HT-29 (cell line): Measurements from ENCODE around the gene GNMT. TPM values are rescaled to one million over a fixed set of nuclear protein-coding genes. Genes with fewer than 3 reads are reported as not detected.
A peak's percentile ranks its signal among the peaks of the same experiment; 100 is the strongest.
"Not testable (repeated sequence)": the region's sequence is repeated elsewhere in the genome, so short reads cannot be mapped to it uniquely, and the experiment has no call there.

Experiments used
- DNase-seq: peaks from one replicate; pipeline ENCODE4 v3.0.0-alpha.2; 2015; ENCODE audit warnings: low spot score
- total RNA-seq: library from RNA; depleted of rRNA; stranded (reverse); fragments of >200 nt; shearing (Covaris generic); gene quantifications from 2 replicates; pipeline ENCODE4 v1.2.3, GENCODE V29; 2014

GNMT gene
- total RNA-seq, 1 experiment from 2014 or later, result not detected

- DNase-seq, result no peak
These were observed 14.5 kb downstream of the GNMT start for GRCh38 chr6:42974919-42975505.

- DNase-seq, result peak; percentile 51
These were observed 17.9 kb downstream of the GNMT start for GRCh38 chr6:42978487-42978838.

- DNase-seq, result peak; percentile 91
These were observed 18.4 kb downstream of the GNMT start, which contains the start of gene PEX6 for GRCh38 chr6:42978839-42979522. TSS of gene PEX6 (minus strand) at chr6:42979181. CDS start at chr6:42979150, 31 bp downstream.

- no peak for DNase-seq
These were observed 19.1 kb downstream of the GNMT start for GRCh38 chr6:42979523-42980177.

GRCh38 chr6:42981836-42982235 is 21.3 kb downstream of the GNMT start:
- no peak for DNase-seq

- DNase-seq, result peak; percentile 99
These were observed 23.7 kb downstream of the GNMT start, which contains the start of gene PPP2R5D for GRCh38 chr6:42984001-42984923. TSS of gene PPP2R5D (plus strand) at chr6:42984570. CDS start at chr6:42984678, 108 bp downstream.

GRCh38 chr6:42984924-42985475 is 24.4 kb downstream of the GNMT start:
- no peak for DNase-seq

GRCh38 chr6:42987533-42988451 is 27.2 kb downstream of the GNMT start:
- DNase-seq, result no peak

- DNase-seq, result no peak
These were observed 28.0 kb downstream of the GNMT start for GRCh38 chr6:42988486-42989020.

- DNase-seq, result no peak
These were observed 29.4 kb downstream of the GNMT start for GRCh38 chr6:42989923-42990322.

GRCh38 chr6:42993445-42993844 is 32.9 kb downstream of the GNMT start:
- DNase-seq, result no peak

GRCh38 chr6:42996513-42996912 is 36.0 kb downstream of the GNMT start:
- DNase-seq, result peak; percentile 51

GRCh38 chr6:42998205-42998604 is 37.7 kb downstream of the GNMT start:
- DNase-seq, result not testable (repeated sequence)

GRCh38 chr6:43001843-43002242 is 41.3 kb downstream of the GNMT start:
- no peak for DNase-seq

- DNase-seq, result no peak
These were observed 45.3 kb downstream of the GNMT start for GRCh38 chr6:43005844-43006243.

- DNase-seq, result no peak
These were observed 45.7 kb downstream of the GNMT start for GRCh38 chr6:43006251-43006650.

GRCh38 chr6:43007126-43007525 is 46.6 kb downstream of the GNMT start:
- DNase-seq, result no peak

- DNase-seq, result peak; percentile 67
These were observed 48.6 kb downstream of the GNMT start for GRCh38 chr6:43009124-43009523.

- DNase-seq, result no peak
These were observed 50.7 kb downstream of the GNMT start for GRCh38 chr6:43011207-43011606.

GRCh38 chr6:43012364-43012763 is 51.8 kb downstream of the GNMT start:
- DNase-seq, result no peak
